Stimulated activated CD4-positive, alpha-beta T cell treated with anti-CD3 and anti-CD28 coated beads, Interleukin-1b, Interleukin-23, amount 100 ng/mL, for 1 hour (primary cell): ENCODE data around the gene ODAD4.
"Not testable (repeated sequence)": the region's sequence is repeated elsewhere in the genome, so short reads cannot be mapped to it uniquely, and the experiment has no call there.

Experiments
- DNase-seq, 2 donors: peaks; one replicate each; pipeline ENCODE4 v3.0.0-alpha.2; 2020; ENCODE audit warnings: low read depth in 2 of 2

The ODAD4 gene

GRCh38 chr17:42000413-42001133 lies 70.2 kb downstream of the ODAD4 start:
- DNase-seq: no peak

GRCh38 chr17:42001729-42002128 lies 71.3 kb downstream of the ODAD4 start:
- no peak for DNase-seq

DNA sequence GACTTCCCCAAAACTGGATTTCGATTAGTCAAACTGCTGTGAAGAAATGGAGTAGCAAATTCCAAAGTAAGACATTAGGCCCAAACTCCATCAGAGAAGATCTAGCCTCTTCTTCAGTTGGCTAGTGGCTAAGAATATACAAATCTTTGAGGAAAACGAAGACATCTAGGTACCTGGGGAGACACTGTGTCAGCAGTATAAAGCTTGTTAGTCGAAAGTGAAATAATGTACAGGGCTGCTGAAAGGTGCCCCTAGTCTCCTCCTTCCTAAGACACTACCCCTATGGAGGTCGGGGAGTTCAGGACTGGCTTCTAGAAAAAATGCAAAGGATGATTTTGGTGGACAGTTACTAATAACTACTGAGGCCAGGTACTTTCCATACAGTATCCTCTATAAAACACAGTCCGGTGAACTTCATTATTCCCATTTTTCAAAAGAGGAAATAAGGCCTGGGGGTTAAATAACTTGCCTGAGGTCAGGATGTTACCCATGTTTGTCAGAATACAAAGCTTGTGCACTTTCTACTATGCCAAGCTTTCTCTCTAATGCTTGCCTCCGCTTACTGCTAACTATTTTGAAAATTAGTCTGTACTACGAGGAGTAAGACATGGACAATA lies 71.9 kb downstream of the ODAD4 start:
- no peak for DNase-seq

DNA sequence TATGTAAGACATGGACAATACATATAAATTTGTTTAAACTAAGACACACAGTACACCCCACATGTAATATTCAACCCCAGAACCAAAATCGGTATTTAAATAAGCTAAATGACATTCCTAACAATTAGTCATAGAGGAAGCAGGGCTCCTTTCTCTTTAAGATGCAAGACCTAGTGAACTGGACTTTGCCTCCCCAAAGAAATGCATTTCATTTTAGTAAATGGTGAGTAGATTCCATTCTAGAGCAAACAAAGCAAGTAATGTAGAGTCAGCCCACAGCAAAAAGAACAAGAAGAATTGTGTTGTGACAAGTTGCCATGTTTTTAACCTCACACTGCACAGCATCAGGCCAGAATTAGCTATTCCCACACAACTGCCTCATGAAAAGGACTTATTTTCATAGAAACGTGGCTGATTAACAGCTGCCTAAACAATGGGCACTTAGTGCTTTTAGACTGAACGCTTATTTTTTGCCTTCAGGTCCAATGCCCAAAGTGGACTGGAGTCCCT lies 72.4 kb downstream of the ODAD4 start:
- DNase-seq: no peak

DNA sequence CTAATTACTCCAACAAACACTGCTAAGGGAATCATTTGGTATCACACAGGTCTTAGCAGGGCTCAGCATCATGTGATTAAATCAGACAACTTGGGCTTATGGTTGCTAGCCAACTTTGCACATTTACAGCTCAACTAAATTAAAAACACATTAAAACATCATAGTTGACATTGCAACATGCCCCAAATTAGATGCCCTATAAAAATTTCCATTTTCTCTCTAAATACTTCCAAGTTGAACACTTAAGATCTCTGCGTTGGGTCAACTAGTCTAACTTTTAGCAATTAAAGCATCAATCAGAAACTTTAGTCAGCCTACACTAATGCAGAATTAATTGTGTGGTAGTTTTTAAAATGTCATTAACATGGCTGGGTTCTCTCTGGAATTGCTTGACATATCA lies 74.7 kb downstream of the ODAD4 start:
- no peak for DNase-seq

DNA sequence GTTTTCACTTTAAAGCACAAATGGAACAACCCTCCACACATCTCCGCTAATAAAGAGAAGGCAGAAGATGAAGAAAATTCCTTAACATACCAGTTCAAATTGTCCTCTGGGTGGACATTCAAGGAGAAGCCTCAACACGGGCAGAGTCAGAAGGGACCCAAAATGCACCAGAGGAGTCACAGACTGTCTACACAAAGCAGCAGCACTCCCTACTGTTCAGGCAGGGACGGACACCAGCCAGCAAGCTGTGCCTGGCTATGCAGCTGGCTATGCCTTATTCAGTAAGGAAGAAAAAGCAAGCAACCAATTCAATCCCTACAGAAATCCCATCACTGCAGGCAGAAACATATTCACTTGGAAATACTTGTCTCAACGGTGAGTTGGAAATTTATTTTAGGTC lies 78.8 kb downstream of the ODAD4 start:
- no peak for DNase-seq

DNA sequence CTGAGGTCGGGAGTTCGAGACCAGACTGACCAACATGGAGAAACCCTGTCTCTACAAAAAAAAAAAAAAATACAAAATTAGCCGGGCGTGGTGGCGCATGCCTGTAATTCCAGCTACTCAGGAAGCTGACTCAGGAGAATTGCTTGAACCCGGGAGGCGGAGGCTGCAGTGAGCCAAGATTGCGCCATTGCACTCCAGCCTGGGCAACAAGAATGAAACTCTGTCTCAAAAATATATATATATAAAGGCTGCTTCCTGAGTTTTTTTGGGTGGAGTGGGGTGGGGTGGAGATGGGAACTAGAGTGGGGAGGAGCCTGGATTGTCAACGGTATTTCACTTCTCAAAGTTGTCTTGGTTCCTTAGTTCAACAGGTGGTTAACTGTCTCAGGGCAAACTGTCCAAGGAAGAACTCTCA lies 79.9 kb downstream of the ODAD4 start:
- not testable (repeated sequence) for DNase-seq

- no peak for DNase-seq
Observed at GRCh38 chr17:42010898-42011516, 80.6 kb downstream of the ODAD4 start.

GRCh38 chr17:42012363-42012762 lies 81.9 kb downstream of the ODAD4 start:
- not testable (repeated sequence) for DNase-seq

DNA sequence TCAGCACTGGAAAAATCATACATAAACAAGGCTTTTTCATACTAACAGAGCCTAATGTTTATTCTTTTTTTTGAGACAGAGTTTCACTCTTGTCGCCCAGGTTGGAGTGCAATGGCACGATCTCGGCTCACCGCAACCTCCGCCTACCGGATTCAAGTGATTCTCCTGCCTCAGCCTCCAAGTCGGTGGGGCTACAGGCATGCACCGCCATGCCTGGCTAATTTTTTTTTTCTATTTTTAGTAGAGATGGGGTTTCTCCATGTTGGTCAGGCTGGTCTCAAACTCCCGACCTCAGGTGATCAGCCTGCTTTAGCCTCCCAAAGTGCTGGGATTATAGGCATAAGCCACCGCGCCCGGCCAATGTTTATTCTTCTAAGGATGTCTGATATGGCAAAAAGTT lies 83.3 kb downstream of the ODAD4 start:
- DNase-seq: not testable (repeated sequence)
